ENCODE data around the gene SLC25A3.

Gene SLC25A3

GRCh38 chr12:98578392-98578791 is 15.1 kb upstream of the SLC25A3 start:
- Histone ChIP-seq H3K27ac (ENCODE audit: low read length, poor library complexity, severe bottlenecking) (no peak overlapping the region), H3K4me3 (ENCODE audit: insufficient read depth in 1 of 2, low read depth in 1 of 2, low read length in 2 of 2) (no peak overlapping the region), H3K27me3 (ENCODE audit: control insufficient read depth in 1 of 2, insufficient read depth in 1 of 2, low read length in 2 of 2) (no peaks in the 10 kb centered on the region), H2AFZ (ENCODE audit: low read depth, low read length) (no peak overlapping the region), H2BK120ac (ENCODE audit: low read depth, low read length) (no peak overlapping the region), H2BK5ac (ENCODE audit: low read depth, low read length, poor library complexity, severe bottlenecking) (no peak overlapping the region), H3K4me2 (ENCODE audit: low read length, poor library complexity, severe bottlenecking) (no peak overlapping the region), H3K9ac (ENCODE audit: low read length) (no peak overlapping the region), H2AK5ac (ENCODE audit: low read length, severe bottlenecking) (no peak overlapping the region), H3K9me3 (ENCODE audit: control insufficient read depth, low read length) (no peaks in the 10 kb centered on the region), H3K23ac (ENCODE audit: low read length in 2 of 2) (no peak overlapping the region), H3K4ac (ENCODE audit: low read depth in 1 of 2, low read length in 2 of 2) (no peak overlapping the region), H3K79me1 (replicated peaks; ENCODE audit: low read length, poor library complexity, severe bottlenecking) (no peaks in the 10 kb centered on the region), H3K4me1 (ENCODE audit: control insufficient read depth, insufficient read depth, low read depth, low read length) (peaks cover 3% of the 10 kb centered on the region), H3K18ac (ENCODE audit: low read depth in 1 of 2, low read length in 2 of 2) (no peak overlapping the region), H2BK15ac (ENCODE audit: low read depth, poor library complexity, severe bottlenecking) (no peak overlapping the region), H2BK12ac (ENCODE audit: low read length in 2 of 2) (no peak overlapping the region), H3K36me3 (ENCODE audit: control insufficient read depth in 1 of 2, insufficient read depth in 2 of 2, low read depth in 1 of 2, low read length in 2 of 2) (no peaks in the 10 kb centered on the region), H4K91ac (ENCODE audit: low read length) (no peak overlapping the region), H3K14ac (ENCODE audit: low read length in 2 of 2) (no peak overlapping the region), H4K8ac (ENCODE audit: low read length) (no peak overlapping the region)
- 100% methylated on average over 1 of the region's 1 CpG for WGBS
- no peak for DNase-seq

GRCh38 chr12:98578821-98579220 is 14.7 kb upstream of the SLC25A3 start:
- H3K14ac ChIP-seq (ENCODE audit: low read length in 2 of 2): no peak overlapping the region
- no peaks in the 10 kb centered on the region for H3K36me3 ChIP-seq (ENCODE audit: control insufficient read depth in 1 of 2, insufficient read depth in 2 of 2, low read depth in 1 of 2, low read length in 2 of 2)
- H3K79me1 ChIP-seq (replicated peaks; ENCODE audit: low read length, poor library complexity, severe bottlenecking): no peaks in the 10 kb centered on the region
- no peak overlapping the region for H3K18ac ChIP-seq (ENCODE audit: low read depth in 1 of 2, low read length in 2 of 2)
- H3K27me3 ChIP-seq (ENCODE audit: control insufficient read depth in 1 of 2, insufficient read depth in 1 of 2, low read length in 2 of 2): no peaks in the 10 kb centered on the region
- DNase-seq: no peak
- no peak overlapping the region for H2BK120ac ChIP-seq (ENCODE audit: low read depth, low read length)
- H3K9ac ChIP-seq (ENCODE audit: low read length): no peak overlapping the region
- H3K9me3 ChIP-seq (ENCODE audit: control insufficient read depth, low read length): no peaks in the 10 kb centered on the region
- H3K23ac ChIP-seq (ENCODE audit: low read length in 2 of 2): no peak overlapping the region
- no peak overlapping the region for H4K8ac ChIP-seq (ENCODE audit: low read length)
- no peak overlapping the region for H2BK15ac ChIP-seq (ENCODE audit: low read depth, poor library complexity, severe bottlenecking)
- H3K4ac ChIP-seq (ENCODE audit: low read depth in 1 of 2, low read length in 2 of 2): no peak overlapping the region
- no peak overlapping the region for H3K4me2 ChIP-seq (ENCODE audit: low read length, poor library complexity, severe bottlenecking)
- no peak overlapping the region for H2AK5ac ChIP-seq (ENCODE audit: low read length, severe bottlenecking)
- no peak overlapping the region for H4K91ac ChIP-seq (ENCODE audit: low read length)
- H3K27ac ChIP-seq (ENCODE audit: low read length, poor library complexity, severe bottlenecking): no peak overlapping the region
- no peak overlapping the region for H2AFZ ChIP-seq (ENCODE audit: low read depth, low read length)
- whole genome bisulfite sequencing: no CpG with 5 or more reads among the region's 2 CpGs
- H3K4me1 ChIP-seq (ENCODE audit: control insufficient read depth, insufficient read depth, low read depth, low read length): peaks cover 3% of the 10 kb centered on the region
- H2BK12ac ChIP-seq (ENCODE audit: low read length in 2 of 2): no peak overlapping the region
- no peak overlapping the region for H2BK5ac ChIP-seq (ENCODE audit: low read depth, low read length, poor library complexity, severe bottlenecking)
- no peak overlapping the region for H3K4me3 ChIP-seq (ENCODE audit: insufficient read depth in 1 of 2, low read depth in 1 of 2, low read length in 2 of 2)

- H2BK12ac ChIP-seq (ENCODE audit: low read length in 2 of 2): no peak overlapping the region
Observed at GRCh38 chr12:98579347-98579746, 14.1 kb upstream of the SLC25A3 start.

GRCh38 chr12:98579835-98580234 is 13.7 kb upstream of the SLC25A3 start:
- Histone ChIP-seq H3K4me2 (ENCODE audit: low read length, poor library complexity, severe bottlenecking) (no peak overlapping the region), H2BK15ac (ENCODE audit: low read depth, poor library complexity, severe bottlenecking) (no peak overlapping the region), H2BK5ac (ENCODE audit: low read depth, low read length, poor library complexity, severe bottlenecking) (no peak overlapping the region), H3K36me3 (ENCODE audit: control insufficient read depth in 1 of 2, insufficient read depth in 2 of 2, low read depth in 1 of 2, low read length in 2 of 2) (no peaks in the 10 kb centered on the region), H3K9ac (ENCODE audit: low read length) (no peak overlapping the region), H3K27ac (ENCODE audit: low read length, poor library complexity, severe bottlenecking) (no peak overlapping the region), H3K14ac (ENCODE audit: low read length in 2 of 2) (no peak overlapping the region), H4K91ac (ENCODE audit: low read length) (no peak overlapping the region), H3K79me1 (replicated peaks; ENCODE audit: low read length, poor library complexity, severe bottlenecking) (no peaks in the 10 kb centered on the region), H4K8ac (ENCODE audit: low read length) (no peak overlapping the region), H2BK120ac (ENCODE audit: low read depth, low read length) (no peak overlapping the region), H3K4me1 (ENCODE audit: control insufficient read depth, insufficient read depth, low read depth, low read length) (peaks cover 3% of the 10 kb centered on the region), H3K4me3 (ENCODE audit: insufficient read depth in 1 of 2, low read depth in 1 of 2, low read length in 2 of 2) (no peak overlapping the region), H3K27me3 (ENCODE audit: control insufficient read depth in 1 of 2, insufficient read depth in 1 of 2, low read length in 2 of 2) (no peaks in the 10 kb centered on the region), H3K4ac (ENCODE audit: low read depth in 1 of 2, low read length in 2 of 2) (no peak overlapping the region), H2AK5ac (ENCODE audit: low read length, severe bottlenecking) (no peak overlapping the region), H3K23ac (ENCODE audit: low read length in 2 of 2) (no peak overlapping the region), H2BK12ac (ENCODE audit: low read length in 2 of 2) (no peak overlapping the region), H2AFZ (ENCODE audit: low read depth, low read length) (no peak overlapping the region), H3K18ac (ENCODE audit: low read depth in 1 of 2, low read length in 2 of 2) (no peak overlapping the region), H3K9me3 (ENCODE audit: control insufficient read depth, low read length) (no peaks in the 10 kb centered on the region)
- DNase-seq: no peak
- 90% methylated on average over 3 of the region's 3 CpGs for WGBS

More at GRCh38 chr12:98579347-98579746, 14.1 kb upstream of the SLC25A3 start:
- Histone ChIP-seq H3K36me3 (ENCODE audit: control insufficient read depth in 1 of 2, insufficient read depth in 2 of 2, low read depth in 1 of 2, low read length in 2 of 2) (no peaks in the 10 kb centered on the region), H3K79me1 (replicated peaks; ENCODE audit: low read length, poor library complexity, severe bottlenecking) (no peaks in the 10 kb centered on the region), H2AFZ (ENCODE audit: low read depth, low read length) (no peak overlapping the region), H3K27ac (ENCODE audit: low read length, poor library complexity, severe bottlenecking) (no peak overlapping the region), H3K9ac (ENCODE audit: low read length) (no peak overlapping the region), H3K4me1 (ENCODE audit: control insufficient read depth, insufficient read depth, low read depth, low read length) (peaks cover 3% of the 10 kb centered on the region), H3K18ac (ENCODE audit: low read depth in 1 of 2, low read length in 2 of 2) (no peak overlapping the region), H3K9me3 (ENCODE audit: control insufficient read depth, low read length) (no peaks in the 10 kb centered on the region), H3K4me2 (ENCODE audit: low read length, poor library complexity, severe bottlenecking) (no peak overlapping the region), H4K91ac (ENCODE audit: low read length) (no peak overlapping the region), H4K8ac (ENCODE audit: low read length) (no peak overlapping the region), H3K14ac (ENCODE audit: low read length in 2 of 2) (no peak overlapping the region), H3K27me3 (ENCODE audit: control insufficient read depth in 1 of 2, insufficient read depth in 1 of 2, low read length in 2 of 2) (no peaks in the 10 kb centered on the region), H2BK120ac (ENCODE audit: low read depth, low read length) (no peak overlapping the region), H2BK15ac (ENCODE audit: low read depth, poor library complexity, severe bottlenecking) (no peak overlapping the region), H2AK5ac (ENCODE audit: low read length, severe bottlenecking) (no peak overlapping the region), H3K23ac (ENCODE audit: low read length in 2 of 2) (no peak overlapping the region), H3K4me3 (ENCODE audit: insufficient read depth in 1 of 2, low read depth in 1 of 2, low read length in 2 of 2) (no peak overlapping the region), H3K4ac (ENCODE audit: low read depth in 1 of 2, low read length in 2 of 2) (no peak overlapping the region), H2BK5ac (ENCODE audit: low read depth, low read length, poor library complexity, severe bottlenecking) (no peak overlapping the region)
- 91% methylated on average over 5 of the region's 5 CpGs for WGBS
- no peak for DNase-seq
